Lung (tissue), 12 donors: ENCODE data around the gene CHML. TPM values are rescaled to one million over a fixed set of nuclear protein-coding genes. Genes with fewer than 3 reads are reported as not detected.

Experiments
- ATAC-seq: fragments of 200-7000 bp; cut with Tn5 transposase; one replicate; pipeline ENCODE4 v1.9.1; 2020; ENCODE audit warnings: moderate number of reproducible peaks; ENCODE audit not compliant: insufficient read depth, low FRiP score
- DNase-seq, 3 donors: peaks; one replicate each; pipeline ENCODE4 v3.0.0-alpha.2; 2013 to 2017
- H3K27ac ChIP-seq, 2 donors: one replicate each; pipeline ENCODE4 v1.5.1; 2013; ENCODE audit warnings: mild to moderate bottlenecking in 2 of 2, moderate library complexity in 2 of 2, control low read depth in 1 of 2, inconsistent platforms in 1 of 2, low read depth in 1 of 2, low read length in 1 of 2
- H3K27me3 ChIP-seq, 3 donors: one replicate each; pipeline ENCODE4 v1.5.1; 2013; ENCODE audit warnings: low read length in 2 of 3; ENCODE audit not compliant: control insufficient read depth in 3 of 3, insufficient read depth in 3 of 3
- H3K36me3 ChIP-seq, 4 donors: one replicate each; pipeline ENCODE4 v1.5.1; 2013; ENCODE audit warnings: low read length in 4 of 4, mild to moderate bottlenecking in 1 of 4, moderate library complexity in 1 of 4; ENCODE audit not compliant: control insufficient read depth in 4 of 4, insufficient read depth in 4 of 4
- H3K4me1 ChIP-seq, 5 donors: one replicate each; pipeline ENCODE4 v1.5.1; 2013; ENCODE audit warnings: low read length in 5 of 5, mild to moderate bottlenecking in 2 of 5, moderate library complexity in 1 of 5; ENCODE audit not compliant: control insufficient read depth in 5 of 5, insufficient read depth in 5 of 5
- H3K4me3 ChIP-seq: one replicate; pipeline ENCODE4 v1.5.1; 2013; ENCODE audit warnings: mild to moderate bottlenecking, control low read depth, moderate library complexity
- H3K9ac ChIP-seq, 2 donors: one replicate each; pipeline ENCODE4 v1.5.1; 2013; ENCODE audit warnings: low read length in 2 of 2, control low read depth in 1 of 2; ENCODE audit not compliant: insufficient read depth in 1 of 2
- H3K9me3 ChIP-seq, 4 donors: one replicate each; pipeline ENCODE4 v1.5.1; 2013; ENCODE audit warnings: low read length in 3 of 4, mild to moderate bottlenecking in 1 of 4, moderate library complexity in 1 of 4; ENCODE audit not compliant: control insufficient read depth in 4 of 4, insufficient read depth in 3 of 4
- CTCF ChIP-seq: IDR thresholded peaks from 2 replicates; pipeline ENCODE4 v1.5.1; 2012; ENCODE audit warnings: mild to moderate bottlenecking; ENCODE audit errors: control extremely low read depth, extremely low read depth
- WGBS, 2 donors: extraction: QIAGEN DNeasy Blood & Tissue Kit; methylation state at CpG; one replicate each; pipeline ENCODE4 v1.1.7; 2013; 5-methylcytosine and 5-hydroxymethylcytosine counted together
- polyA plus RNA-seq, 2 donors: library from polyadenylated mRNA; stranded (reverse); fragments of 200-250 nt; gene quantifications; one replicate each; pipeline ENCODE4 v1.2.1, GENCODE V29; 2013
- total RNA-seq, 2 donors: library from RNA; depleted of rRNA in 1 of 2; stranded (reverse); fragments of >200 nt in 1 of 2; gene quantifications; one replicate each; pipeline ENCODE4 v1.2.1, GENCODE V29; 2014 to 2021
- donor health status: control.
- donor health status: control.
- donor health status: Bipolar disorder and iron deficiency.
- donor health status: healthy.
- donor health status: DM: yes; HTN: yes; CAD: no.

The CHML gene
- total and polyA plus RNA-seq, 4 donors: 2.4 to 24.6 (median 4.8) TPM

GRCh38 chr1:241591317-241591716, 48.9 kb downstream of the CHML start:
- DNase-seq (no peak), ATAC-seq (no peak)
- H3K27ac ChIP-seq: no peak overlapping the region
- peaks cover 0 to 7% (median under 1%) of the 10 kb centered on the region in 4 donors for H3K36me3 ChIP-seq
- H3K9ac ChIP-seq: no peak overlapping the region
- H3K4me1 ChIP-seq: no peaks in the 10 kb centered on the region
- H3K9me3 ChIP-seq: no peaks in the 10 kb centered on the region
- TF ChIP-seq CTCF: no peak
- H3K4me3 ChIP-seq: no peak overlapping the region
- H3K27me3 ChIP-seq: no peaks in the 10 kb centered on the region

GRCh38 chr1:241590719-241591118, 49.5 kb downstream of the CHML start:
- Histone ChIP-seq H3K36me3 (peaks cover 0 to 7% (median under 1%) of the 10 kb centered on the region in 4 donors), H3K27ac (no peak overlapping the region), H3K9me3 (no peaks in the 10 kb centered on the region), H3K4me3 (no peak overlapping the region), H3K27me3 (no peaks in the 10 kb centered on the region), H3K4me1 (no peaks in the 10 kb centered on the region), H3K9ac (no peak overlapping the region)
- DNase-seq (no peak), ATAC-seq (no peak)
- no peak for TF ChIP-seq CTCF
- WGBS, 2 donors: 74 to 84% methylated on average over 4 of the region's 4 CpGs

Other genes starting within 250 kb of the CHML start
- gene FH, start 120.6 kb downstream of the CHML start, total RNA-seq: 10 to 100 TPM; 43.9 to 49.6 TPM
- 10 to 100 TPM; 41.3 to 42.9 TPM for gene FH, start 120.6 kb downstream of the CHML start, polyA plus RNA-seq
- 1 to 10 TPM; 2.2 to 6.1 TPM for gene KMO, start 108.0 kb downstream of the CHML start, total RNA-seq
- 1 to 10 TPM; 6.6 to 9.9 TPM for gene KMO, start 108.0 kb downstream of the CHML start, polyA plus RNA-seq
- 10 to 100 TPM; 10.2 to 18.5 TPM for gene OPN3, start within 50 bp of the CHML start, total RNA-seq
- 10 to 100 TPM; 12.8 to 17.3 TPM for gene OPN3, start within 50 bp of the CHML start, polyA plus RNA-seq
- not detected for gene WDR64, start 11.9 kb upstream of the CHML start, total RNA-seq
- gene WDR64, start 11.9 kb upstream of the CHML start, polyA plus RNA-seq: not detected
- 1 to 10 TPM; 1.3 to 2.5 TPM for gene EXO1, start 207.8 kb upstream of the CHML start, total RNA-seq
- gene EXO1, start 207.8 kb upstream of the CHML start, polyA plus RNA-seq: under 1 TPM; 0.44 to 0.55 TPM